Measurements from ENCODE around the gene MORN5.
"Not testable (repeated sequence)": the region's sequence is repeated elsewhere in the genome, so short reads cannot be mapped to it uniquely, and the experiment has no call there.

MORN5 gene

DNA sequence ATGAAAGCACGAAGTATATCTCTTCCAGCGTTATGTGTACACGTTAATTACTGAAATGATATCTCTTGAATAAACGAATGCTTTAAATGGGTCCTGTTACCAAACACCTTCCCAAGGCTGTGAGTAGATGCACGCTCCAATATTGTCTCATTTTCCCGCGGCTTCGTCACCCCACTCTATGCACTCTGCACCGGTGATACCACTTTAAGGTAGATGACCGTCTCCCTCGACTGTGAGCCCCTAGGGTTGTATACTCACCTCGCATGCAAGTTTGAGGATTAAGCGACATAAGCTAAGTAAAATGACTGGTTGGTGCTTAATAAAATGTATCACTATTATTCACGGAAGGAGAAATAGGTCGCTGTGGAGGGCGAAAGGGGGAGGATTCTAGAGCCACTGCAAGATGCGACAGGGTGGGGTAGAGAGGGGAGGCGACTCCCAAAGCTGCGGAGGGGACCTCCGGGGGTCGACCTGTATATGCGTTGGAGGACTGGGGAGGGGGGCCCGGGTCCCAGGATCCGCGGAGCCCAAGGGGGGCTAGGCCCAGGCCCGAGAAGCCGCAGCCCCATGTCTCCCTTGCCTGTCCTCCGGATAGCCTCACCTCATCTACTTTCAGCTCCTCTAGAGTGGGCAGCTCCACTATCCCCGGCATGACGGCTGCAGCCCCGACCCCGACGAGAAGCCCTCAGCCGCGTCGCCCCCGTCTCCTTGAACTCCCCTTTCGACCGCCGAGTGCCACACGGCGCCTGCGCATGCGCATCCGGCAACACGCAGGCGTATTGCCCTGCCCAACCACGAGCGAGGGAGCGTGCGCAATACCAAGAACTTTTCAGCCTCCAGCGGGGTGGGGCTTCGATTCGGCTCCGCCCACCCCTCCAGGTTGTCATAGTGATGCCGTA lies at the start of gene MORN5, which contains the start of gene NDUFA8:
MORN5 (plus strand) TSS at position 883 of the 899 bp plus-strand sequence. CDS start 65 bp downstream, outside the sequence.
NDUFA8 (minus strand) TSS at position 754 of the 899 bp plus-strand sequence; CDS start at position 652, 102 bp downstream.
- DNase-seq (ENCODE audit: low spot score), result peak; percentile 100

DNA sequence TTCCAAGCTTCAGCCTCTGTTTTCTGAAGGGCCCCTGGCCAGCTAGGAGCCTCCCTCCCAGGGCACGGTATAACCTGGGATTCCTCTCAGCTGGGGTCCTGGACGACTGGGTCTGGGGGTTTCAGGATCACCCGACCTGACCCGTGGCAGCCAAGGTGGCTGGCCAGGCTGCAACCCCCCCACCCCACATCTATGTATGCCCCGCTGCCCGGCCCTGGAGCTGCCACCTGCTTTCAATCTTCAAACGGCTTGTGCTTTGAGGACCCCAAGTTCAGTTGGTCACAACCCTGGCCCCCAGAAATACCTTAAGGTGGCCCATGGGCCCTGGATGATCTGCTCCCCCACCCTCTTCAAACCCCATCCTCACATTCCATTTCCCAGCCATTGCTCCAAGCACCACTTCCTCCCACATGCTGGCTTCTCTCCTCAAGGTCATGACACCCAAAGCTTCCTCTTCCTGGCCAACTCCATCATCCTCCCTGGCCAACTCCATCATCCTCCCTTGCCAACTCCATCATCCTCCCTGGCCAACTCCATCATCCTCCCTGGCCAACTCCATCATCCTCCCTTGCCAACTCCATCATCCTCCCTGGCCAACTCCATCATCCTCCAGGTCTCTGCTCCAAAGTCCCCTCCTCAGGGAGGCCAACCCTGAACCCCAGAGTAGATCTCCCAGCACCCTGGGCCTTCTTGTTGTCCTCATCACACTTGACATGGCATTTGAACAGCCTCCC lies 49.4 kb upstream of the MORN5 start:
- DNase-seq (ENCODE audit: low spot score), result no peak

DNA sequence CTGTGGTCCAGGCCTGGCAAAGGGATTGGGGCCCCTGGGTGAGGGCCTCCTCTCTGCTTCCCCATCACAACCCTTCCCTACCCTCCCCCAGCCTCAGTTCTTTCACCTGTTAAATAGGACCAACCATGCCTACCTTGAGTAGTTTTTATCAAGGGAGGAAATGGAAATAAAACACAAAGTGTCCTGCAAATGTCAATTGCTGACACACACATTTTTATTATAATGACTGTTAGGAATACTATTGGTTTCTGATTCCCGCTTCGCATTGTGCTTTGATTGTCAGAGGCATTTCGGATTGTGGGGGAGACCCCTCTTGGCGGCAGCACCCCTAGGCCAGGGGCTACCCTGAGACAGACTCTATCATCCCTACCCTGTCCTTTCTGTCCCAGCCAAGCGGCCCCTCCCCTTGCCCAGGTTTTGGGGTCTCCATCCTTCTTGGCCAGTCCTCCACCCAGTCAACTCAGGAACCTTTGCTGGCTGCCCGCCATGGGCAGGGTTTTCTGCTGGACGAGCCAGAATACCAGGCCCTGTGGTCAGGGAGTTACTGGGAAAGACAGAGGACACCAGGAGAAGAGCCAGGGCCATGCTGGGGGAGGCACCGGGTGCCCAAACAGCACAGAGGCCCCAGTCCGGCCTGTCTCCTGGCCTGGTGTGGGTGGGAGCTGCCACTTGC lies 48.2 kb upstream of the MORN5 start:
- DNase-seq (ENCODE audit: low spot score), result no peak

DNA sequence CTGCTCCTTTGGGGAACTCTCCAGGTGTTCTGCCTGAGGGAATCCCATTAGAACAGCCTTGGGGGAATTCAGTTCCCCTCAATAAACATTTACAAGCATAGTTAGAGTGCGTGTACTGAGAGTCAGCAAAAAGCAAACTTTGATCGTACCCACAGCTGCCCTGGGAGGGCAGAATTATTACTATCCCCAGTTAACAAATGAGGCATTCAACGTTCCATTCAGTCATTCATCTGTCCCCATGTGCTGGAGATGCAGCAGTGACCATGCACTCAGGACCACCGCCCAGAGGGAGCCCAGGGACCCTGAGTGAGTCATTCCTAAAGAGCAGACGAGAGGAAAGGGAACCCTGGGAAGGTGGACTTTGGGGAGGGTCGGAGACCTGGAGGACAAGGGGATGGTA lies 47.5 kb upstream of the MORN5 start:
- no peak for DNase-seq (ENCODE audit: low spot score)

DNA sequence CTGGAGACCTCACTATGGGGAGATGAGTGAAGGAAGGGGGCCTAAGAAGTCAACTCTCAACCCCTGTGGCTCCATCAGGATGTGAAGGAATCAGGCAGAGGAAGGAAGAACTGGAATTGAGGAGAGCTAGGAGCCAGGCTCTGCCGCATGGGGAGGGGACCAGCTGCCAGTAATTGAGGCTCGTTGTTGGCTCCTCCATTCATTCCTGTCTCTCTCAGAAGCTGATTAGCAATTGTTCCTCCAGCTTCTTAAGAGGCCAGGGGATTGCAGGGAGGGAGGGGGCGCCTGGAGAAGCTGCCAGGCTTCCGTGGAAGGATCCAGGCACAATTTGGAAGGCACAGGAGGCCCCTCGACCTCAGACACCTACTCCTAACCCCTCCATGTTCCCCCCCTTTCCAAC lies 46.1 kb upstream of the MORN5 start:
- no peak for DNase-seq (ENCODE audit: low spot score)

DNA sequence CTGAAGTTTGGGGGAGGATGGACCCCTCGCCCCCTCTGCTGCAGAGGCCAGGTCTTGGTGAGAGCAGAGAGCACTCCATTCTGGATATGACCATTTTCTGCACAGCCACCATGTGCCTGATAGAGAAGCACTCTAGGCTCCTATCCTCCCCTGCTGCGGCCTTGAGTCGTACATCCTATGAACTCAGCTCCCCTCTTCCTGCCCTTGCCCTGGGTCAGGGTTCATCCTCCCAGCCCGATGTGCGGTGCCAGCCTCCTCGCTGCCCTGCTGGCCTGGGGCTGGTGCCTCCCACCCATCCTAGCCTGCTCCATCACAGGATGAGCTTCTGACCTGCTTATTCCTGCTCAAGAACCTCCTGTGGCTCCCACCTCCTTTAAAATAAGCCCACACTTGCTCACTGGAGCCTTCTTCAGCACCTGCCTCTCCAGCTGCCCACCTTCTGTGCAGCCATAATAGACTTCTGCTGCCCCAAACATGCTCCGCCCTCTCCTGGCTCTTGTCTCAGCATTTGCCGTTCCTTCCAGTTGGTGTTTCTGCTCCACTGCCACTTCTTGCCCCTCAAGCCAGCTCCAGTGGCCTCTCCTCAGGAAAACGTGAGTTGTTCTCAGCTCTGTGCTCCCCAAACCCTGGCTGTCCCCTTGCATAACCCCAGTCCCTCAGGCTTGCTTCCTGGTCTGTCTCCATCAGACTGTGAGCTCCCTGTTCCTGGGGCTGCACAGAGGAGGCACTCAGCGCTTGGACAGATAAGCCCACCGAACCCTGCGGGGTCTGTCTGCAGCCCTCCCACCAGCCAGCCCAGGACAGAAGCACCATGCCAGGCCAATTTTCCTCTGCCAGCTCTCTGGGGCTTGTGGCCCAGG lies 44.3 kb upstream of the MORN5 start:
- DNase-seq (ENCODE audit: low spot score), result no peak

DNA sequence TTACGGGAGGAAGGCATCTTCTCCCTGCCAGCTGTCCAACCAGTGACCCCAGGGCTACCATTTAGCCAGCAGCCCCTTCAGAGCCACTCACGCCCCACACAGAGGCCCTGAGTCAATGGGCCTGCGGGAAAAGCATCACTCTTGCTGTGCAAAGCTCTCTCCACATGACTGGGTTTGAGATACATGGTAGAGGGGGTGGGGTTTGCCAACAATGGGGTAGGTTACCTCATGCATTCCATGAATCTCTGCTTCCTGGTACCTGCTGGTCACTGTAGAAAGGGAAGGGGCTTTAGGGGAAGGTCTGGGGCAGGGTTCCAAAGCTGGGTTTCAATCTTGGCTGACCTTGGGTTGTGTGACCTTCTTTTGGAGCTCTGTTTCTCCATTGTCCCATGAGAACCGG lies 43.7 kb upstream of the MORN5 start:
- no peak for DNase-seq (ENCODE audit: low spot score)

DNA sequence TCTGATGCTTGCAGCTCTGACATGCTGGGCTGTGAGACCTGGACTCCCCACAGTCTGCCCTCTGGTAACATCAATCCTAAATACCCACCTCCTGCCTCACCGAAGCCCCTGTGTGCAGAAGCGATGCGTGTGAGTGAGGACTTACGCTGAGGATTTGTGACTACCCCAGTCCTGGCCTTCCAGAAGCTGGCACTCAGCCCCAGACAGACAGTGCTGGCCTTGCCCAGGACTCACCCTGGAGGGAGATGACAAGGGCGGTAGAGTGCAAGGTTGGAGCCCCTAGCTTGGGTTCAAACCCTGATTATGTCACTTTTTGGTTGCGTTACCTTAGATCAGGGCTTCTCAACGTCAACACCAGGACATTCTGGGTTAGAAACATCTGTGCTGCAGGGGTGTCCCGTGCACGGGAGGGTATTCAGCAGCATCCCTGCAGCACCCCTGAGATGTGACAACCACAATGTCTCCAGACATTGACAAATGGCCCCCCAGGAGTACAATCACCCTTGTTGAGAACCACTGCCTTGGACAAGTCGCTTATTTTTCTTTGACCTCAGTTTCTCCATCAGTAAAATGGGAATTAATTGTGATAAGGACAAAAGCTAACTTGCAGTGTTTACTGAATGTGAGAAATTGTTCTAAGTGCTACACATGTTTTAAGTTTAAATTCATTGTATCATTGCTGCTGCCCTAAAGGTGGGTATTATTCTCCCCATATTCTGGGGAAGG lies 43.1 kb upstream of the MORN5 start:
- DNase-seq (ENCODE audit: low spot score), result no peak

DNA sequence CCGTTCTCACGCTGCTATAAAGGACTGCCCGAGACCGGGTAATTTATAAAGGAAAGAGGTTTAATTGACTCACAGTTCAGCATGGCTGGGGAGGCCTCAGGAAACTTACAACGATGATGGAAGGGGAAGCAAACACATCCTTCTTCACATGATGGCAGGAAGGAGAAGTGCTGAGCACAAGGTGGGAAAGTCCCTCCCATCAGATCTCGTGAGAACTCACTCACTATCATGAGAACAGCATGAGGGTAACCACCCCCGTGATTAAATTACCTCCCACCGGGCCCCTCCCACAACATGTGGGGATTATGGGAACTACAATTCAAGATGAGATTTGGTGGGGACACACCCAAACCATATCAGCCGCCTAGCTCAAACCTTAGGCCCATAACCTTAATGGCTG lies 42.5 kb upstream of the MORN5 start:
- not testable (repeated sequence) for DNase-seq (ENCODE audit: low spot score)

DNA sequence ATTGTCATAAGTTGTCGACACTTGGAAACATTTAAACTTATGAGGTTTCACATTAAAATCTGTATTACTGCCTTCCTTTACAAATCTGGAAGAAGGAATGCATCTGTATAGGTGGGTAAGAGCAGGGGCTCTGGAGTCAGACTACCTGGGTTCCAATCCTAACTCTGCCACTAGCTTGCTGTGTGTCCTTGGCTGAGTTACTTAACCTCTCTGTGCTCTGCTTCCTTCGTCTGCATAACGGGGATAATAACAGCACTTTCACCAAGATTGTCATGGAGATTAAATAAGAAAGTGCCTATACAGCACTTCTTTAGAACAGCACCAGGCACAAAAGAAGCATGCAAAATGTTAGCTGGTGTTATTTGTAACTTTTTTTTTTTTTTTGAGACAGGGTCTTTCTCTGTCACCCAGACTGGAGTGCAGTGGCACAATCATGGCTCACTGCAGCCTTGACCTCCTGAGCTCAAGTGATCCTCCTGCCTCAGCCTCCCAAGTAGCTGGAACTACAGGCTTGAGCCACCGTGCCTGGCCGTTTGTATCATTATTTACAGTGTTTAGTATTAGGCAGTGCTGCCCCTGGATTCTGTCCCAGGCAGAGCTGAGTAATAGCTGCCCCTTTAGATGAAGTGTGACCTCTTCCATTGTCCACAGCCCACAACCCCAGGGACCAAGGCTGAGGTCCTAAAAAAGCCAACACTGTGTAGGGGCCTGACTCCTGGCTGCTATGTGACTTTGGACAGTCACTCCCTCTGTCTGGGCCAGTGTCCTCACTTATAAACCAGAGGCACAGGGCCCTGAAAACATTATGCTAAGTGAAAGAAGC lies 41.2 kb upstream of the MORN5 start:
- no peak for DNase-seq (ENCODE audit: low spot score)

DNA sequence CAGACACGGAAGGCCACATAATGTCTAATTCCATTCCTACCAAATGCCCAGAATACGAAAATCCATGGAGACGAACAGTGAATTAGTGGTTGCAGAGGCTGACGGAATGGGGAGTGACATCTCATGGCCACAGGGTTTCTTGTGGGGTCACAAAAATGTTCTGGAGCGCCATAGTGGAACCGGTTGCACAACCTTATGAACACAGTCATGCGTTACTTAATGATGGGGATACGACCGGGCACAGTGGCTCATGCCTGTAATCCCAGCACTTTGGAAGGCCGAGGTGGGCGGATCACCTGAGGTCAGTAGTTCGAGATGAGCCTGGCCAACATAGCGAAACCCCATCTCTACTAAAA lies 40.6 kb upstream of the MORN5 start:
- no peak for DNase-seq (ENCODE audit: low spot score)

DNA sequence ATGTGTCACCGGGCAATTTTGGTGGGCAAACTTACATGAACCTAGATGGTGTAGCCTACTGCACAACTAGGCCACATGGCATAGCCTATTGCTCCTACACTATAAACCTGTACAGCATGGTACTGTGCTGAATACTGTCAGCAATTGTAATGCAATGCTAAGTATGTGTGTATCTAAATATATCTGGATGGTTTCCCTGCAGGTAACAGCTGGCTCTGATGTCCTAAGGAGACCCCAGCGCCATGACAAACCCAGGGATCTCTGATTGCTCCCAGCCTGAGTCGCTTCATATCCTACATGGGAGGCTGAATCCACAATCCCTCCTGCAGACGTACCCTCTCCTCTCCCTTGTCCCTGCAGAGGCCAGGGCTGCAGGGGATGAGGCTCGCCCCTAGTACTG lies 40.0 kb upstream of the MORN5 start:
- DNase-seq (ENCODE audit: low spot score), result no peak

DNA sequence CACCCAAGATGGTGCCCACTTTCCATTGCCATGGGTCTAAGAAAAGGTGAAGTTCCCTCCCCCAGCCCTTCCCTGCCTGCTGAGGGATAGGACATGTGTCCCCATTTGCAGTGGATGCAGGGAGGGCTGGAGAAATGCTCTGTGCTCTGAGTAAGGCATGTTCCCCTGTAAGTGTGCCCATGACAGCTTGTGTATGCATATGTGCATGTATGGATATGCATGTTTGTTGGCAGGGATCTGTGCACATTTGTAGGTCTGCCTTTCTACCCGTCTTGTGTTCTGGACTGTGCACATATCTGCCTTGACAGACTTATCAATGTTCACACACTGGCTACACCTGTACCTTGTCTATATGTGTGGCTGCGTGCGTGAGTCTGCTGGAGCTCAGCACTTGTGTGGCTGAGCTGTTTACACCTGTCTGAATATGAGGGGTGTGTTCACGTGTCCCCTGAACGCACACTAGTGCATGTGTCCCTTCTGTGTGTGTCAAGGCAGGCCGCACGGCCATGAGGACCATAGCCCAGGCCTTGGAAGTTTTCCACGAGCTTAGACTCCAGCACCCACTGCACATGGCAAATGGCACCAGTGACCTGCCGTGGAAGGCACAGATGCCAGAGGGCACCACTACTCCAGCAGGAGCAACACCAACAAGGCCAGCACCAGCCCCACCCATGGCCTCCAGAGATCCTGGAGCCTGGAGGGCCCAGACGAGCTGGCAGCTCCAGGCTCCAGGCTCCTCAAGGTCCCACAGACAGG lies 39.2 kb upstream of the MORN5 start:
- DNase-seq (ENCODE audit: low spot score), result no peak

DNA sequence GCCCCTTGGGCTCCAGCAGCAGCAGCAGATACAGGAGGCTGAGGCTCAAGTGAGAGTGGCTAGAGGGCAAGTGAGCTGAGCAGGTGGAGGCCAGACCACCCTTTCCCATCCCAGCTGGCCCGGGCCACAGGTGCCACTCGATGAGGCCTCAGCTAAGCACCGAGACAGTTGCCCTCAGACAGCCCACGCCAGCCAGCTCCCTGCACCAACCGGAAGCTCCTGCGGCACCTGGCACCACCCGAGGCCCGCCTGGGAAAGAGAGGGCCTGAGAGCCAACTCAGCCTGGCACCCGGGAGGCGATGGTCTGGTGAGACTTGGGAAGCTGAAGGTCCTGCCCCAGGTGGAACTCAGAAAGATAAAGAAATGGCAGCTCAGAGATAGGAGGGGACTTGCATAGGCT lies 38.3 kb upstream of the MORN5 start:
- DNase-seq (ENCODE audit: low spot score), result no peak

DNA sequence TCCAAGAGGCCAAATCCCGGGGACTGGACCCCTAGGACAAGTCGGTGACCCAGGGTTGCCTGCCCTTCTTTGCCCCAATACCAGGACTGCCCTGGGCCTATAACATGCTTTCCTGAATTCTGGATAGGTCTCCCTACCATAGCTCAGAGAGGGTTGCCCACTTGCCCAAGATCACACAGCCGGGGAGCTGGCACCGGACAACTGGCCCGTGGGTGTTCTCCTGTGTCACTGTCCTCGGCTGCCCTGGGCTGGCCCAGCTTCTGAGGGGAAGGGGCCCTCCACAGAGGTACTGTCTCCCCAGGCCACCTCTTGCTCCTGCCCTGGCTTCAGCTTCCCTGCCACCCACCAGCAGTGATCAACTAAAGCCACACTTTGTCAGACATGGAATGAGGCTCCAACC lies 37.8 kb upstream of the MORN5 start:
- no peak for DNase-seq (ENCODE audit: low spot score)

DNA sequence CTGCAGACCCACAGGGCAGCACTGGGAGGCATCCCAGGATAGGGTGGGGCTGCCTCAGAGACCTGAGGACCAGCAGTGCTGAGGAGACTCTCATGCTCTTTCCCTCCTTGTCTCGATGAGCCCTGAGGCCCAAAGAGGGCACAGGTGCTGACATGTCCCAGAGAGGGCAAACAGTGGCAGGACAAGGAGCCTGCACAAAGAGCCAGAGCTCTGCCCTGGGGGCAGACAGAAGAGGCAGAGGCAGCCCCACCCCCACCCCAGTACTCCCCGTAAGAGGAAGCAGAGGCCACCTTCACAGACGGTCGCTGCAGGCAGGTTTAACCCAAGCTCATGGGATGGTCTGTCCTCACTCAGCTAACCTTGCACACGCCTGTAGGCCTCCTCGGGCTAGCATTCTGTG lies 37.2 kb upstream of the MORN5 start:
- no peak for DNase-seq (ENCODE audit: low spot score)

DNA sequence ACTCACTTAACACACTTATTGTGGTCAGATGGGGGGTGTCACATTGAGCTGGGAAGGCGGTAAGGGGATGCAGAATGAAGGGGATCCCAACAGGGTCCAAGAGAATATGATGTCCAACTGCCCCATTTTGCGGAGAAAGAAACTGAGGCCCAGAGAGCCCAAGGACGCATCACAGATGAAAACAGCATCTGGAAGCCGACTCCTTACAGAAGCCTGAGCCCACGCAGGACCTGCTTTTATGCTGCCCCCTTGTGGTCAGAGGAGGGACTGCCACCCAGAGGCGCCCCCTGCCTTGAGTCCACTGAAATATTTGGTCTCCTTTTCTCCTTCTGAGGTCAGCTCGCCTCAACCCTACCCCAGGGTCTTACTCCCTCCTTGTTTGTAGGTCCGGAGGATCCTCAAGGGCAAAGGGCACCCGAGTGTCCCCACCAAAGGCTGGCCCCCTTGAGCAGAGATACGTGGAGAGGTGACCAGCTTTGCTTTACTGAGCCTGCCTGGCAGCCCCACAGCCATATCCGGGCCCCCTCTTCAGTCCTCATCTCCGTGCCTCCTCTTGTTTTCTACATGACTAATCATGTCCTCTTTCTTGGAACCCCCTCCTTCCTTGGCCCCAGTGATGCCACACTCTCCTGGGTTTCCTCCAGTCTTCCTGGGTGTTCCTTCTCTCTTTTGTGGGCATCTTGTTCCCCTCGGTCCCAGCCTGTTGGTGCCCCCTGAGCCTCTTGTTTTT lies 36.6 kb upstream of the MORN5 start:
- DNase-seq (ENCODE audit: low spot score), result peak; percentile 90

DNA sequence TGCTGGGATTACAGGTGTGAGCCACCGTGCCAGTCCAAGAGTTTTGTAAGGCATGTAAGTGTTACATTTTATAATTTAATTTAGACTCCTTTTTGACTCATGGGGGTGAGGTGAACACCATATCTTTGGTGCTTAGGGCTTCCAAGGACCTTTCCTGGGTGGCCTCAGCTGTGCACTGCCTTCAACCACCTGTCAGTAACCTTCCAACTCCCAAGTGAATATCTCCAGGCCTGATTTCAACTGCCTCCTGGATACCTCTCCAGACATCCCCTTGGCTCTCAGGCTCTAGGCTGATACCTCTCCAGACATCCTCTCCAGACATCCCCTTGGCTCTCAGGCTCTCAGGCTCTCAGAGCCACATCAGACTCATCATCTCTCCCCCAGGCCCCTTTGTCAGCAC lies 35.7 kb upstream of the MORN5 start:
- no peak for DNase-seq (ENCODE audit: low spot score)

DNA sequence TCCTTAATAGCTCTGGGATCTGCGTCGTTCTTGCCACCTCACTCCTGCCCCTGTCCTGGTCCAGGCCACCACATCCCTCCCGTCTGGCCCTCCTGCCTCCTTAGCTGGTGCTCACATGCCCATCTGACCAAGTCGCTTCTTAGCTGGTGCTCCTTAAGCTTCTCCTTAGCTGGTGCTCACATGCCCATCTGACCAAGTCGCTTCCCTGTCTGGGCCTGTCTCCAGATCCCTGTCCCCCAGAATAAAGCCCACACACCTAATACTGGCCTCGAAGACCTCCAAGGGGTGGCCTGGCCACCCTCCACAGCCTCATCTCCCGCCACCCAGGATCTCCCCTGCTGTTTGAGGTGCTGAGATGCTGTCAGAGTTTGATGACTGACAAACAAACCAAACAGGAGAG lies 35.2 kb upstream of the MORN5 start:
- DNase-seq (ENCODE audit: low spot score), result no peak

All from COLO829 (cell line).